GM18519 (cell line): ENCODE measurements around the gene ZFYVE27.
A peak's percentile ranks its signal among the peaks of the same experiment; 100 is the strongest.

Experiments
- ATAC-seq: cut with Tn5 transposase; IDR thresholded peaks from one replicate; pipeline ENCODE4 v1.9.1; 2021; ENCODE audit warnings: mild to moderate bottlenecking, moderate library complexity; ENCODE audit not compliant: unreplicated experiment, low FRiP score

ZFYVE27 gene

DNA sequence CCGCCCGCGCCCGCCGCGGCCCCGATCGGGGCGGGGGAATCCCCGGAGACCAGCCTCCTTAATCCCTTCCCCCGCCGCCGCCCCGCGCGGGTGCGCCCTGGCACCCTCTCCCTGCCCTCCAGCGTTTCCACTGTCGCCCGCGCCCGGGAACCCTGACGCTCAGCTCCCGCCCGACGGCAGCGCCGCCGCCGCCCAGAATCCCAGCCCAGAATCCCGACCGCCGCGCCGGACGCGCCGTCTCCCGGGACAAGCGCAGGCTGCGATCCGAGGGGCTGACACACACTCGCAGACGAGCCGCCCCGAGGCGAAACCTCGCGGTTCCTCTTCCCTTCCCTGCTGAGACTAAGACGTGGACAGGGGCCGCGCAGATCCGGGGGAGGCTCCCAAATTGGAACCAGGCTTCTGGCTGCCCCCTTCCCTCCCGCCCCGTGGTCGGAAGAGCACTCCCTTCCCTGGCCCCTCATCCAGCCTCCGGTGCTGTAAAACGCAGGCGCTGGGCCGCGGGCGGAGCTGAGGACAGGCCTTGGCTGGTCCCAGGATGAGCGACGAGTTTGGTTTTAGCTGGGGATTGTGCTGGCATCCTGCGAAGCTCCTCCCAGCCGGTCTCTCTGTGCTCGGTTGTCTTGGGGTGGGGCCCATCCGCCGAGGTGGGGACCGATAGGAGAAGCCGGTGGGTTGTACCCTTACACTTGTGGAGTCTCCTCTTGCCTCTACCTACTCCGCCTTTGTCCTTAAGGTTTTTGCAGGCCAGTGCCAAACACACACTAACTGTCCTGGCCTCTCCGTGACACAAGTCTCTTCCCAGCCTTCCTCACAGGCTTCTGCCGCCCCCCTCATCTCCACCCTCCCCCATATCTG is 22.3 kb upstream of the ZFYVE27 start:
- peak; percentile 20 for ATAC-seq

DNA sequence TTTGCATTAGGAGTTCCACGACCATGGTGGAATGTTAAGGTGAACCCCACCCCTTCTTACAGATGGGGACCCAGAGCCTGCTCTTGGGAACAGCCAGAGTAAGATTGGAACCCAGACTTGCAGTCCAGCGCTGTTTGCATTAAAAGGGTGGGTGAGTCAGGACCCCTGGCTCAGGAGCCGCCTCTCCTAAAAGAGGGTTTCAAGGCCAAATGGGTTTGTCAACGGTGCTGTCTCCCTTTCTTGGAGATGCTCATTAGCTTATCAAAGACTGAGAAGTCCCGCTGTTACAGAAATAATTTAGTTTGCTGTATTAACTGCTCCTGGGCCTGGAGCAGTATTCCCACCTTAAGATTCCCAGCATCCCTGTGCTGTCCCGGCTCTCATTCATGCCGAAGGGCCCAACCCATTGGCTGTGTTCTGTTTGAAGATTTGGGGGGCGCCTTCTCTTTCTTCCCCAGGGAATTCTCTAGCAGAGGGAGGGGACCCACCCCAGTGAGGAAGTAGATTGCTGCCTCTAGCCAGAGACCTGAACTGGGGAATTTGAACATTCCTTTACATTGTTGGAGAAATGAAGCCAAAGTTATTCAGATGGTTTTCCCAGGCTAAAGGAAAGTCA is 21.6 kb upstream of the ZFYVE27 start:
- no peak for ATAC-seq

GRCh38 chr10:97717627-97718026 is 19.3 kb upstream of the ZFYVE27 start:
- ATAC-seq = no peak

DNA sequence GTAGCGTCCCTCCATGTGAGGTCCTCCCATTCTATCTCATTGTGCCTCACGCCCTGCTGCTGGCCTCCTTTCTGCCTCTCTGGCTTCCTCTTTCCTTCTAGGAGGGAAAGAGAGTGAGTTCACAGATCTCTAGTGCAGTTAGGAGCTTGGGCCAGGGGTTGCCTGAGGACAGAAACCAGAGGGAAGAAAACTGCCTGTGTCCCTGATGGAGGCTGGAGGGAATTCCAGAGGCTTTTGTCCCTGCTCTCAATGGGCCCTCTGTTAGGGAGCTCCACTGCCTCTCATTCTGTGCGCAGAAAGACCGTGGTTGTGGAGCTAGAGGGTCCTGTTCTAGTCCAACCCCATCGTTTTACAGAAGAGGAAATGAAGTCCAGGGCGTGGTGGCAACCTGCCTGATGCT is 18.8 kb upstream of the ZFYVE27 start:
- ATAC-seq = no peak

GRCh38 chr10:97718659-97719142 is 18.2 kb upstream of the ZFYVE27 start:
- ATAC-seq = no peak

DNA sequence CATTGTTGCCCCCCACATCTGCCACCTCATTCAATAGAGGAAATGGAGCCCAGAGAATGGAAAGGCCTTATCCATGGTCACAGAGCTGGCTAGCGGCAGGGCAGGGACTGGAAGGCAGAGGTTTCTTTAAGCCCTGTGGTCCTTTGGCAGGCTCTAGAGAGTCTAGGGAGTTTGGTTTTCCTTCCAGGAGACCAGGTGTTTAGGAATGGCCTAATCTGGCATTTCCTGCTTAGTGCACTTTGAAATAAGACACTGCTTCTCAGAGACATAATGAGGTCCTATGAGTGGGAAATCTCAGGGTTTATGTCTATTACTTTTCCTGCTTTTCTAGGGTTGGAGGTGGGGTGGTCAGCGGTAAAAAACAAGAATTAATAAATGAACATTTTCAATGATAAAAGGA is 17.3 kb upstream of the ZFYVE27 start:
- ATAC-seq = no peak

DNA sequence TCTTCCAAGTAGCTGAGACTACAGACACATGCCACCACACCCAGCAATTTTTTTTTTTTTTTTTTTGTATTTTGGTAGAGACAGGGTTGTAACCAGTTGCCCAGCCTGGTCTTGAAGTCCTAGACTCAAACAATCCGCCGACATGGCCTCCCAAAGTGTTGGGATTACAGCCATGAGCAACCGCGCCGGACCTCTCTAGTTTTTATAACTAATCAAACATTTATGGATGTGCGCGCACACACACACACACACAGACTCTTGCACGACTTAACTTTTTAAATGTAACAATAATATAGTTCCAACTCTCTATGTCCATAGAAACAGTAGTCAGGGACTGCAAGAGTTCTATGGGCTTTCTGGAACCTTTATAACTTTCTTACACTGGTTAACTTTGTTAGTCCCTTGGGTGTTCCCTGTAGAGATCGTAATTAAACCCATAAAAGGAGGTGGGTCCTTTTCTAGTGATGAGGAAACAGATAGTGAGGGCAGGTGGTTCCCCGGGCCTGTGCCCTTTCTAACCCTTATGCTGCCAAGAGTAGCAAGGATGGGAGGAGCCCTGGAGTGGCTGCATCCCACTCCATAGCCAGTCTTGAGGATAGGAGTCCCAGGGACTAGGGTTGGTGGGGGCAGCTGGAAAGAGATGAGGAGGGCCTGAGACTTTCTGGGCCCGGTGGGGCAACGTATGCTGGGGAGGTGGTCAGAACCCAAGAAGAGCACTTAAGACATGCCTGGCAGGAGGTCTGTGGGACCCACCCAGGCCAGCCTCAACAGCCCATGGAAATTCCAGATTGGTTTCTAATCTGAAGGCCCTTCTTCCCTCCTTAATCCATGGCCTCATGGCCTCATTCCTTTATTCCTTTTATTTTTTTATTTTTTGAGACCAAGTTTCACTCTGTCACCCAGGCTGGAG is 14.8 kb upstream of the ZFYVE27 start:
- no peak for ATAC-seq

DNA sequence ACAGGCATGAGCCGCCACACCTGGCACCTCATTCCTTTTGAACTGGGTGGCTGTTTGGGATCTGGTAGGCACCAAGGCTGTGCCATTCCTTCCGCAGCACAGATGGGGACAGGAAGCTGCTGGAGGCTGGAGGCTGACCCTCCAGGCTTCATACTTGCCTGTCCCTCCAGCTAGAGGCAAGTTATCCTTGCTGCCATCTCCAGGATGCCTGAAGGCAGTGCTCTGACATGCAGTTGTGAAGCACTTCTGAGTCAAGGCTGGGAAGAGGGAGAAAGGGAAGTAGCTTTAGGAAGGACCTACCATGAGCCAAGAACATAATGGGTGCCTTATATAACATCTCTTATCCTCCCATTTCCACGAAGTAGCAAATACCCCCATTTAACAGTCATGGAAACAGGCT is 13.9 kb upstream of the ZFYVE27 start:
- no peak for ATAC-seq

GRCh38 chr10:97724341-97724941 is 12.5 kb upstream of the ZFYVE27 start:
- no peak for ATAC-seq

- ATAC-seq = no peak
Observed at GRCh38 chr10:97726636-97727178, 10.2 kb upstream of the ZFYVE27 start.

DNA sequence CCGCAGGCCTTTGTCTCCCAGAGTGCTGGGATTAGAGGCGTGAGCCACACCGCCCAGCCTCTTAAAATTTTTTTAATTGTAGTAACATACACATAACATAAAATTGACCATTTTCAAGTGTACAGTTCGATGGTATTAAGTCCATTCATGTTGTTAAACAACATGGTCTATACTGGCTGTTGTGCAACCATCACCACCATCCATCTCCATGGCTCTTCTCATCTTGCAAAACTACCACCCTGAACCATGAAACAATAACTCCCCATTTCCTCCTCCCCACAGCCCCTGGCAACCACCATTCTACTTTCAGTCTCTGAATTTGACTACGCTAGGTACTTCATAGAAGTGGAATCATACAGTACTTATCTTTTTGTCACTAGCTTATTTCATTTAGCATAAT is 7.9 kb upstream of the ZFYVE27 start:
- no peak for ATAC-seq

DNA sequence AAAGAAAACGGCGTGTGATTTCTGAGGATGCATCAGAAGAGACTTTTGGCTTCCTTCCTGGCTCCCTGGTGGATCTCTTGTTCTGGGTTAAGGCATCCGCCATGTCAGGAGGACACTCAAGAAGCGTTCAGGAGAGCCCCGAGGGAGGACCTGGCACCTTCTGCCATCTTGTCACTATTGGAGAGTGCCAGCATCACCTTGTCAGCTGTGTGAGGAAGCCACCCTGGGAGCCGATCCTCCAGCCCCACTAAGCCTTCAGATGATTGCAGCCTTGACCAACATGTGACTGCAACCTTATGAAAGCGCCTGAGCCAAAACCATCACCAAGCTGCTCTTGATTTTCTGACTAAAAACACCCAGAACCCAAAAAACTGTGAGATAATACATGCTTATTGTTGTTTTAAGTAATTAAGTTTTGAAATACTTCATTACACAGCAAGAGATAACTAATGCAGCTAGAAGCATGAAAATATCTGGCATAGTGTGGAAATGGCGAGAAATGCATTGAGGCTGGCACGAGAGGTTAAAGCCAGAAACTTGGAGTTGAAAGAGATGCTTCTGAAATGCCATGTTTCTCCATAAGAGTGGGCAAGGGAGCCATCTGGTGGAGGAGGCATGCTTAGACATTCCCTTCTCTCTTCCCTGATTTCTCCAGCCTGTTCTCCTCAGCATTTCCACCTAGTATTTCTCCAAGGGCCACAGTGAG is 5.4 kb upstream of the ZFYVE27 start:
- no peak for ATAC-seq

DNA sequence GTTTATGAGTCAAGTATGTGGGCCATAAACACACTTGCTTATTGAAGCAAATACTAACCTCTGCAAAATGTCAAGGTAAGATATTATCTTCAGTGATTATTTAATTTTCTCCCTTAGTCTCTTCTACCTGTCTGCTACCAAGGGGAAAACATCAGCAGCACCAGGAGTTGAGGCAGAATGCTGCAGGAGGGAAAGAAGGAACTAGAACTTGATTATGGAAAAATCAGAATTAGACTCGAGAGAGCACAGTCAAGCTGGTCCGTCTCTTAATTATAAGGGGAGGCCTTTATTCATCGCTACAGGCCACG is 4.9 kb upstream of the ZFYVE27 start:
- no peak for ATAC-seq

GRCh38 chr10:97733256-97733655 is 3.7 kb upstream of the ZFYVE27 start:
- no peak for ATAC-seq

DNA sequence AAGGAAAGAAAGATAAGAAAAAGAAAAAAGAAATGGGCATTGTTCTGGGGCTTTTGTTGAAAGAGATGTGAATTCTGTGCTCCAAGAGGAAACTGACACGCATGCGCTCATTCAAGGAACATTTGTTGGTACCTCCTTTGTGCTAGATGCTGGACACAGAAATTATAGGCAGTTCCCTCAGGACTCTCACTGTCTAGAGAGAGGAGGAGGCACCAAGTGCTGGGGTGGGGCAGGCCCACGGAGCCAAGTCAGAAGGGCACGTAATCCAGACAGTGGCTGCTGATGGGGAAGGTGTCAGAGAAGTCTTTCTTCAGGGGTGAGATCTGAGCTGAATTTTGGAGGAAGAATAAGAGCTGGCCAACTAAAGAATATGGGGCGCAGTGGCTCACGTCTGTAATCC is 2.9 kb upstream of the ZFYVE27 start:
- no peak for ATAC-seq

DNA sequence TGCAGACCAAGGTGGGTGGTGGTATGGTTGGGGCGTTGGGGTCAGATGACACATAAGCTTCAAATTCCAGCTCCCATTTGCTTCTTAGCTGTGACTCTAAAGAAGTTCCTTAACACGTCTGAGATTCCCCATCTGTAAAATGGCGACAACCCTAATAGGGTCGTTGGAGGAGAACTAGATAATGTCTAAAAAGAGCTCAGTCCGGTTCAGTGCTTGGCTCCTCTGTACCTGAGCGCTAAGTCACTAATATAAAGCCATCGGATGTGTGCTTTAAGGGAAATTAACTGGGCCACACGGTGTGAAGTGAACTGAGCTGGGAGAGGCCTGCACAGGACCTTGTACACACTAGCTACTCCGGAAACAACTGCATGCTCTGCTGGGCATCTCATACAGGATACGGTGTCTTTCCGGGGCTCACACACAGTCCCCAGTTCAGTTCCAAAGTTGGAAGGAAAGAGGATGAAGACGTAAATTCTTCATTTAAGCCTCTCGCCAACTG is 476 bp upstream of the ZFYVE27 start:
- ATAC-seq = peak; percentile 24

- peak; percentile 2 for ATAC-seq
Observed at GRCh38 chr10:97737770-97738265, 890 bp downstream of the ZFYVE27 start.

GRCh38 chr10:97738616-97739015 is 1.7 kb downstream of the ZFYVE27 start:
- no peak for ATAC-seq

DNA sequence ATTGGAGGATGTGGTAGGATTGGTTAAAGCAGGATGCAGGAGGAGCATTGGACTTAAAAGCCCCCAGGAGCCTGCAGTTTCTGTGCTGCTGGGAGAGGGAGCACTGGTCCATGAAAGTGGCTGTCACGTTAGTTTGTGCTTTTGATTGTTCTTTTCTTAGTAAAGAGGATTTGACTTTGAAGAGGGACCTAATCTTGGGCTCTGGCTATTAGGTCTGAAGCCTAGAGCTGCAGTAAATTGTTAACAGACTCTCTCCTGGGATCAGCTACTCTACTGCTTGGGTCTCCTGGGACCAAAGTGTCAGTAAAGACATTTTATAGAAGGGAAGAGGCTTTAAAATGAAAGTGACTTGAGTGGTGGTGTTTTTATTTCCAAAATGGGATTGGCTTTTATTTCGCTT is 3.7 kb downstream of the ZFYVE27 start:
- no peak for ATAC-seq
